ENCODE measurements around the gene SLC25A5.

SLC25A5 gene

DNA sequence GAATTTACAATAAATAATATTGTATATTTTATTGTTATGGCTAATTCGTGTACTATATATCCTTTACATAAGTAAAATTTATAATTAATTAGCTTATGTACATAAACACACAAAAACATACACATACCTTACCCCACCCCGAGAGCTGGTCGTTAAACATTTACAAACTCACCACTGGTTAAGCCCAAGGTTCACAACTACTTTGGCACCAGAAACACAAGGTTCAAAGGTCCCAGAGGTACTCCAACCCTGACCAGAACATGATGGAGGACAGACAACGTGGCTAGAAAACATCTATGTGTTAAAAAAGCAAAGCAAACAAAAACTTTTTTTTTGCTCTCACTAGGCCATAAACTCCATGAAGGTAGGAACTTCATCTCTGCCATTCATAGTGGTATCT lies 37.7 kb downstream of the SLC25A5 start:
- Histone ChIP-seq H3K9ac (ENCODE audit: low read depth, low read length) (no peak overlapping the region), H3K4me1 (ENCODE audit: insufficient read depth, low read length) (peaks cover 6% of the 10 kb centered on the region; the same call in 1 of the 2 replicates), H3K36me3 (ENCODE audit: insufficient read depth, low read length) (no peaks in the 10 kb centered on the region), H3K9me3 (ENCODE audit: control insufficient read depth, insufficient read depth, low read length) (no peaks in the 10 kb centered on the region)

DNA sequence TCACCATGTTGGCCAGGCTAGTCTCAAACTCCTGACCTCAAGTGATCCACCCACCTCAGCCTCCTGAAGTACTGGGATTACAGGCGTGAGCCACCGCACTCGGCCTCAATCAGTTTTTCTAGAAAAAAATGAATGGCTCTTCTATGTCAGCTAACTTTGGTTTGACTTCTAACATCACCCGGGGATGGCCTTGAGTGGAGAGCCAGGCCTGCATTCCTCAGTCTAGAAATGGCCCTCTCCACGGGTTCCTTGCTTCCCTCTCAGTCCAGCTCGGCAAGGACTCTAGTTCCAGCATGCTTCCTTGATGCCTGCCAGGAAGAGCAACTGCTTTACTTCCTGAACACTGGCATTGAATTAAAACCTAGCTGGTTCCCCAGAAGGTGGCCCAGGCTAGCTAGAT lies 39.0 kb downstream of the SLC25A5 start:
- H3K9me3 ChIP-seq (ENCODE audit: control insufficient read depth, insufficient read depth, low read length) = no peaks in the 10 kb centered on the region
- peaks cover 6% of the 10 kb centered on the region; the same call in 1 of the 2 replicates for H3K4me1 ChIP-seq (ENCODE audit: insufficient read depth, low read length)
- H3K36me3 ChIP-seq (ENCODE audit: insufficient read depth, low read length) = no peaks in the 10 kb centered on the region
- no peak overlapping the region for H3K9ac ChIP-seq (ENCODE audit: low read depth, low read length)

DNA sequence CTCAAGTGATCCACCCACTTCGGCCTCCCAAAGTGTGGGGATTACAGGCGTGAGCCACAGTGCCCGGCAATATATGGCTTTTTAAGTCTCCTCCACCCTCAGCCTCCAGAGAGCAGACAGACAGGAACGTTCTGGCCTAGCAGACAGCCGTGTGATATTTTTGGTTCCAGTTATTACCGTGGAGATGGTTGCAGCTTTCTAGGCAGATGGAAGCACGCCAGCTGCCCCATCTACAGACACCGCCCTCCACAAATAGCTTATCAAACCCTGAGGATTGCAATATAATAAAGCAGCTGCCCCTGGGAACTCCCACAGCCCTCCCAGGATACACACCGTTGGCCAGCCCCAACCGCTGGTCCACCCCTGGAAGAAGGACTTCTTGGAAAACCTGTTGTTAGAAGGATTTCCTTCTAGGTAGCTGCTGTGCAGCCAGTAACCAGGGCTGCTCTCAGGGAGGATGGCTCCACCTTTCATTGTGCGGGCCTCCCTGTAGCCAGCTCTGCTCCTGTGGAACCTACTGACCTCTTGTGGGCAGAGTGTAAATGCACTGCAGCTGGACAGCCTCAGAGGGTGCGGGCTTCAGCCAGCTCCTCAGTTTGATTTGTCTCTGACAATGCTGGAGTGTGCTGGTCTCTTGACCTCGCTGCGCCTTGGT lies 44.0 kb downstream of the SLC25A5 start:
- H3K4me1 ChIP-seq (ENCODE audit: insufficient read depth, low read length) = no peaks in the 10 kb centered on the region
- no peaks in the 10 kb centered on the region for H3K36me3 ChIP-seq (ENCODE audit: insufficient read depth, low read length)
- H3K9ac ChIP-seq (ENCODE audit: low read depth, low read length) = no peak overlapping the region
- no peaks in the 10 kb centered on the region for H3K9me3 ChIP-seq (ENCODE audit: control insufficient read depth, insufficient read depth, low read length)

DNA sequence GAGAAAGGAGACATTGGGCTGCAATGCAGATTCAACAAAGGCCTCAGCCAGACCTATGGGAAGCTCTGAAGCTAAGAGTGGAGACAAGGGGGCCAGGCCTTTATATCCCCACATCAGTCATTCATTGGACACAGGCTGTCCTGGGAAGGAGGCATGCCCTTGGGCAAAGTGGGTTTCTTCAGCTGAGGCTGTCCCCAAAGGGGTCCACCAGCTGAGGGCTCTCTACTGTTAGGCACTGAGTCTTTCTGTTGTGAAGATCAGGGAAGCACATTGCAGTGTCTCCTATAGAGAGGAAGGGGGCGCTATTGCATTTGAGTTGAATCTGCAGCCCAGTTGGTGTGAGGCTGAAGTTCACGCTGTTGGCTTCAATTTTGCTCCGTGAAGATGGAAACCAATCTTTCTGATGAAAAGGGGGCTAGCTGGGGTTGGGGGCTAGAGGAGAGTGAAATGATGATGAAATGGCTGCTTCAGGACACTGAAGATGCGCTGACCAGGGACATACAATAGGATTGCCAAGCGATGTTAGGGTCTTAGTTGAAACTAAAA lies 48.0 kb downstream of the SLC25A5 start:
- H3K9me3 ChIP-seq (ENCODE audit: control insufficient read depth, insufficient read depth, low read length) = no peaks in the 10 kb centered on the region
- no peaks in the 10 kb centered on the region for H3K4me1 ChIP-seq (ENCODE audit: insufficient read depth, low read length)
- no peaks in the 10 kb centered on the region for H3K36me3 ChIP-seq (ENCODE audit: insufficient read depth, low read length)
- no peak overlapping the region for H3K9ac ChIP-seq (ENCODE audit: low read depth, low read length)

DNA sequence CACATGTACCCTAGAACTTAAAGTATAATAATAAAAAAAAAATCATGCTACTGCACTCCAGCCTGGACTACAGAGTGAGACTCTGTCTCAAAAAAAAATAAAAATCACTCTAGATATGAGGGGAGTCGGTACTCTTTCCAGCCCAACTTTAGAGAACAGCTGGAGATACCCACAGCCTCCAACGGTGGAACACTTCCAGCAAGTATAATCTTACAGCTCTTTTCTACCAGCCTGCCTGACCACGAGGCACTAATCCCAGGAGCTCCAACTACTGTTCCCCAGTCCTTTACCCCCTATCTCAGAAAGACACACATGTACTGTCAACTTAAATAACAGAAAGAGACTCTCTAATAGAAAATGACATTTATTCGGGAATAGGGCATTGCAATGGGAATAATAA lies 50.1 kb downstream of the SLC25A5 start:
- Histone ChIP-seq H3K9ac (ENCODE audit: low read depth, low read length) (no peak overlapping the region), H3K4me1 (ENCODE audit: insufficient read depth, low read length) (no peaks in the 10 kb centered on the region), H3K9me3 (ENCODE audit: control insufficient read depth, insufficient read depth, low read length) (no peaks in the 10 kb centered on the region), H3K36me3 (ENCODE audit: insufficient read depth, low read length) (no peaks in the 10 kb centered on the region)
